ENCODE measurements around the gene TUBA3E.
"Not testable (repeated sequence)": the region's sequence is repeated elsewhere in the genome, so short reads cannot be mapped to it uniquely, and the experiment has no call there.

TUBA3E gene

DNA sequence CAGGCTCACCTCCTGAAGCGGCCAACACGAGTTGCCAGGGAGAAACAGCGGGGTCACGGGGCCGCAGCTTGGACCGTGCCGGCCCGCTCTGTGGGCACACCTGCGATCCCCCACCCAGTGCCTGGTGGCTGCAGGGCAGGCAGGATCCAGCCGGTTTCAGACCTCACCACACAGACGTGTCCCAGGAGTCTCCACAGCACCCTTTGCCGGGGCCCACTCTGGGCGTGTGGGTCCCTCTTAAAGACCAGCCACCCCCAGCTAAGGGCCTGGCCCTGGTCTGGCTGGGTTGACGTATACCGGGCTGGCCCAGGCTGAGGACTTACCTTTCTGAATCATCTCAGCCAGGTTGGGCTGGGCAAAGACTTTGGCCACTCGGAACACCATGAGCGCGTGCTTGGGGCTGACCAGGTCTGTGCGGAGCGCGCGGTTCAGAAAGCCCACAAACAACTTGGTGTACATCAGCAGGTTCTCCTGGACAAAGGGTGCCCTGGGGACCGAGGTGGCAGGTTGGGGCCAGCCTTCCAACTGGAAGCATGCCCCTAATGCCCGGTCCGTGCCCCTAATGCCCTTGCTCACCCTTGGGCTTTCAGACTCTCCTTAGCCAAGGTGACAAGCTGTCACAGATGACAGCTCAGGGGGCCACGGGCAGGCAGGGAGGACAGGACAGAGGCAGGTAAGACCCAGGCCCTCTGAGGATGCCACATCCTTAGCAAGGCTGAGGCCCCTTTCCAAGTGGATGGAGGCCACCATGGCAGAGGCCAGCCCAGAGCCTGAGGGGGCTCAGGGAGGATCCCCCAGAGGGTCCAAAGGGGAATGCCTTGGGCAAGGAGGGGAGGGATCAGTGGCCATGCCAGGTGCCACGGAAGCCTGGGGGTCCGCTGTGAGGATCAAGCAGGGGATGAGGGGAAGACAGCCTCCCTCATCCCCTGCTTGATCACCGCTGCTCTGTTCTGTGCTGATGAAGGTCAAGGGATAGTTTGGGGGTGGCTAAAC, 43.2 kb downstream of the TUBA3E start:
- Histone ChIP-seq H3K4me1 (ENCODE audit: control insufficient read depth in 2 of 2, insufficient read depth in 2 of 2, low read length in 2 of 2) (no peaks in the 10 kb centered on the region), H3K4me3 (ENCODE audit: low read length in 2 of 2) (no peak overlapping the region), H3K9ac (ENCODE audit: low read depth in 1 of 2, low read length in 2 of 2) (no peak overlapping the region), H3K36me3 (ENCODE audit: control insufficient read depth in 2 of 2, insufficient read depth in 2 of 2, low read length in 2 of 2) (peaks cover 6 to 14% of the 10 kb centered on the region in 2 donors), H3K9me3 (ENCODE audit: control insufficient read depth in 2 of 2, low read length in 2 of 2) (no peaks in the 10 kb centered on the region), H3K27ac (ENCODE audit: low read depth in 2 of 2, low read length in 2 of 2) (no peak overlapping the region), H3K27me3 (ENCODE audit: control insufficient read depth in 2 of 2, insufficient read depth in 2 of 2, low read length in 2 of 2) (no peaks in the 10 kb centered on the region)

DNA sequence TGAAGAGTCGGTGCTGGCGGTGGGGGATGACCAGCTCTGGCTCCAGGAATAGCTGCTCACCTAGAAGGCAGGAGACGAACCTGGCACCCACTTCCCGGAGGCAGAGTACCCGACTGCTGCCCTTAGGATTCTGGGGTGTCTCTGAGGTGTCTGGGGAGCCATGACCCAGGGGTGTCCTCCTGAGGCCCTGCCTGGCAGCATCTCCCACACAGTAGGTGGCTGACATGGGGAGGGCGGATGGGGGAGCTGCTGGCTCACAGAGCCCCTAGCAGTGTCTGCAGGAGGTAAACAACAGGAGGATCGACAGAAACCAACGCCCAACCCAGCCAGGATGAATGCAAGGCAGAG, 43.8 kb downstream of the TUBA3E start:
- H3K4me3 ChIP-seq (ENCODE audit: low read length in 2 of 2); H3K4me1 ChIP-seq (ENCODE audit: control insufficient read depth in 2 of 2, insufficient read depth in 2 of 2, low read length in 2 of 2); H3K9ac ChIP-seq (ENCODE audit: low read depth in 1 of 2, low read length in 2 of 2); H3K27ac ChIP-seq (ENCODE audit: low read depth in 2 of 2, low read length in 2 of 2); H3K9me3 ChIP-seq (ENCODE audit: control insufficient read depth in 2 of 2, low read length in 2 of 2); H3K27me3 ChIP-seq (ENCODE audit: control insufficient read depth in 2 of 2, insufficient read depth in 2 of 2, low read length in 2 of 2): not testable (repeated sequence)
- H3K36me3 ChIP-seq (ENCODE audit: control insufficient read depth in 2 of 2, insufficient read depth in 2 of 2, low read length in 2 of 2), result peaks cover 1 to 14% of the 10 kb centered on the region in 2 donors

DNA sequence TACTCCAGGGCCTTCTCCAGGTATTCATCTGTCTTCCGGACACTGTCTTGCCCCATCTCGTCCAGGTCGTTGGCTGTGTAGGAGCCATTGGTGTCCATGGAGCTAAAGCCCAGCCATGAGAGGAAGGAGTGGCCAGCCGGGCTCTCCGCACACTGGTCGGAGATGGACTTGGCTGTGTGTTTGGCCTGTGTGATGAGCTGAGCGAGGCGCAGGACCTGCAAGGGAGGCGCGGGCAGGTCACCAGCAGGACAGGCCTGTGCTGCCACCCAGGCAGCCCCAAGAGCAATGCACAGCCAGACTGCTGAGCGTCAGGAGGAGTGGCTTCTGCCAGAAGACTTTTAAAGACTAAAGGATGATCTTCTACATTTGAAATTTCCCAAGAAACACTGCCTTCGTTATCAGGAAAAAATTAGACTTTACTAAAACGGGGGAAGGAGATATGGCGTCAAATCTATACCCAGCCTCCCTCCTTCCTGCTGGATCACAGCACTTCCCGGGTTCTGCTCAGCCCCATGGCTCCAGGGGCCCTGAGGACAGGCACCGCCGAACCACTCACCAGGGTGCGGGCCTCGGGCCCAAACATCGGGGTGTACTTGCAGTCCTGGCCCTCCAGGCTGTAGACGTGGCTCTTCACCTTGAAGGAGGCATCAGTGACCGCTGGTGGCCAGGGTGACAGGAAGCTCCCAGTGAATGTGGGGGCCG, 44.4 kb downstream of the TUBA3E start:
- H3K4me3 ChIP-seq (ENCODE audit: low read length in 2 of 2), result not testable (repeated sequence)

DNA sequence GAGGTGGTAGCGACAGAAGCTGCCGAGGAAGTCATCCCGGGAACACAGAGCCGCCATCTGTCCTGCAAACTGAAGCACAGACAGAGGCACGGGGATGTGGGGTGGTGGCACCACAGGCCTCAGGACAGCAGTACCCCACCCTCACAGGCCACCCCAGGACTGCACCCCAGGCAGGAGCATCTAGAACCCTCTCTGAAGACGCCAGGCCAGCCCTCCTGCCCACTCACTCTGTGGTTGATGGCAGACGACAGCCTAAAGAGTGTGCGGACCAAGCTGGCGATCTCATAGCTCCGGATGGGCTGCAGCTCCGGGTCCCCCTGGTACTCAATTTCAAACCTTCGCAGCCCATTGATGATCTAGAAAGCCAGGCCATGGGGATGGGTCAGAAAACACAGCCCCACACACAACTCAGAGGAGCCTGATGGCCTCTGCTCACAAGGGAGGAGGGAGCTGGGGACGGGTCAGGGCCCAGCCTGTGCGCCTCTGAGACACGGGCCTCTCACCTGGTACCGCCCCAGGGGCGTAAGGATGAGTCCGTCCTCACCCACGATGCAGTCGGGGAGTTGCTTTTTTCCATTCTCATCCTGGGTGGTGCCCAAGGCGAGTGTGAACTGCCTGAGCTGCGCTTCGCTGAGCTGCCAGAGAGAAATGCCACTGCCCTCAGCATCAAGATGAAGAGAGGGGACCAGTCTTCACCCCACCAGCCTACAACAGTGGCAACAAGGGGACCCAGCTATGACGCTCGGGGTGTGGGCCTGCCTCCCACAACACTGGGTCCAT, 45.2 kb downstream of the TUBA3E start:
- Histone ChIP-seq H3K4me1 (ENCODE audit: control insufficient read depth in 2 of 2, insufficient read depth in 2 of 2, low read length in 2 of 2) (no peaks in the 10 kb centered on the region), H3K9ac (ENCODE audit: low read depth in 1 of 2, low read length in 2 of 2) (no peak overlapping the region), H3K27ac (ENCODE audit: low read depth in 2 of 2, low read length in 2 of 2) (no peak overlapping the region), H3K27me3 (ENCODE audit: control insufficient read depth in 2 of 2, insufficient read depth in 2 of 2, low read length in 2 of 2) (no peaks in the 10 kb centered on the region), H3K36me3 (ENCODE audit: control insufficient read depth in 2 of 2, insufficient read depth in 2 of 2, low read length in 2 of 2) (peaks cover 1 to 14% of the 10 kb centered on the region in 2 donors), H3K4me3 (ENCODE audit: low read length in 2 of 2) (no peak overlapping the region), H3K9me3 (ENCODE audit: control insufficient read depth in 2 of 2, low read length in 2 of 2) (no peaks in the 10 kb centered on the region)

More for the DNA sequence above, 44.4 kb downstream of the TUBA3E start:
- H3K27ac ChIP-seq (ENCODE audit: low read depth in 2 of 2, low read length in 2 of 2); H3K9ac ChIP-seq (ENCODE audit: low read depth in 1 of 2, low read length in 2 of 2); H3K27me3 ChIP-seq (ENCODE audit: control insufficient read depth in 2 of 2, insufficient read depth in 2 of 2, low read length in 2 of 2); H3K4me1 ChIP-seq (ENCODE audit: control insufficient read depth in 2 of 2, insufficient read depth in 2 of 2, low read length in 2 of 2); H3K9me3 ChIP-seq (ENCODE audit: control insufficient read depth in 2 of 2, low read length in 2 of 2): not testable (repeated sequence)
- peaks cover 1 to 14% of the 10 kb centered on the region in 2 donors for H3K36me3 ChIP-seq (ENCODE audit: control insufficient read depth in 2 of 2, insufficient read depth in 2 of 2, low read length in 2 of 2)

DNA sequence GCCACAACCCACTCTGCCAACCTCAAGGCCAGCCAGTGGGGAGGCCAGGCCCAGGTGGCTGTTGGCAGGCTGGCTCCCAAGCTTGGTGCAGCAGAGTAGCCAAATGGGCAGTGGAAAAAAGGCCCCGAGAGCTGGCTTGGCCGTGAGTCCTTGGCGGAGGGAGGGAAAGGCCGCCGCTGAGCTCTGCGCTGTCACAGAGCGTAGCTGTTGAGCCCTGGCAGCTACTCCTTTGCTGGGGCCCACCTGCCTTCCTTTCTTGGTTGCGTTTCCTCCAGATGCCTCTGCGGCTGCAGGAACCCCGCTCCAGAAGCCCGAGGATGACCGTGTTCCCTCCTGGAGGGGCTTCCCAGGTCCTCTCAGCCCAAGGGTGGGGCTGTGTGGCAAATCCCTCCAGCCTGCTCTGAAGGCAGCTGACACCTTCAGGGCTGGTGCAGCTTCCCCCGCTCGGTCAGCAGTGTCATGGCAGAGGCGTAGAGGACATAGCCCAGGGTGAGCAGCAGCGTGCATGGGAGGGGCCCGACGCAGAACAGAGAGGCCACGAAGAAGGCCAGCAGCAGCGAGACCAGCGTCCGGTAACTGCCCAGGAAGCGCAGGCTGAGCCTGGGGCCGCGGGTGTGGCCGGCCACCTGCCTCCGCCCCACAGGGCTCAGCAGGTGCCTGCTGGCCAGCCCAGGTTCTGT, 46.0 kb downstream of the TUBA3E start:
- H3K9ac ChIP-seq (ENCODE audit: low read depth in 1 of 2, low read length in 2 of 2); H3K27ac ChIP-seq (ENCODE audit: low read depth in 2 of 2, low read length in 2 of 2); H3K4me3 ChIP-seq (ENCODE audit: low read length in 2 of 2); H3K9me3 ChIP-seq (ENCODE audit: control insufficient read depth in 2 of 2, low read length in 2 of 2); H3K27me3 ChIP-seq (ENCODE audit: control insufficient read depth in 2 of 2, insufficient read depth in 2 of 2, low read length in 2 of 2); H3K4me1 ChIP-seq (ENCODE audit: control insufficient read depth in 2 of 2, insufficient read depth in 2 of 2, low read length in 2 of 2): not testable (repeated sequence)
- peaks cover 1 to 14% of the 10 kb centered on the region in 2 donors for H3K36me3 ChIP-seq (ENCODE audit: control insufficient read depth in 2 of 2, insufficient read depth in 2 of 2, low read length in 2 of 2)

DNA sequence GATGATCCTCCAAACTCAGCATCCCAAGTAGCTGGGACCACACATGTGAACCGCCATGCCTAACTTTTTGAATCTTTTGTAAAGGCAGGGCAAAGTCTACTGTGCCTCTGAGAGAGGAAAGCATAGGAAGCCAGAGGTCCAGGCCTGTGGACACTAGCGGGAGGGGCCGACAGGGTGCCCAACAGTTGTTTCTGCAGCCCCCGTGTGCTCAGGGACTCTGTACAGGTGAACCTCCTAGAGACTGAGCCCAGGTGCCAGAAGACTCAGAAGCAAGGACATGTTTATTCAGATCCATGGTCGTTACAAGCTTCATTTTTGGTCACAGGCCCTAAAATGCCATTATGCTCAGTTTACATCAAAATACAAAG, 47.1 kb downstream of the TUBA3E start:
- H3K9me3 ChIP-seq (ENCODE audit: control insufficient read depth in 2 of 2, low read length in 2 of 2); H3K4me3 ChIP-seq (ENCODE audit: low read length in 2 of 2); H3K9ac ChIP-seq (ENCODE audit: low read depth in 1 of 2, low read length in 2 of 2); H3K27ac ChIP-seq (ENCODE audit: low read depth in 2 of 2, low read length in 2 of 2); H3K4me1 ChIP-seq (ENCODE audit: control insufficient read depth in 2 of 2, insufficient read depth in 2 of 2, low read length in 2 of 2); H3K27me3 ChIP-seq (ENCODE audit: control insufficient read depth in 2 of 2, insufficient read depth in 2 of 2, low read length in 2 of 2): not testable (repeated sequence)
- H3K36me3 ChIP-seq (ENCODE audit: control insufficient read depth in 2 of 2, insufficient read depth in 2 of 2, low read length in 2 of 2), result peaks cover 0 to 14% of the 10 kb centered on the region in 2 donors

DNA sequence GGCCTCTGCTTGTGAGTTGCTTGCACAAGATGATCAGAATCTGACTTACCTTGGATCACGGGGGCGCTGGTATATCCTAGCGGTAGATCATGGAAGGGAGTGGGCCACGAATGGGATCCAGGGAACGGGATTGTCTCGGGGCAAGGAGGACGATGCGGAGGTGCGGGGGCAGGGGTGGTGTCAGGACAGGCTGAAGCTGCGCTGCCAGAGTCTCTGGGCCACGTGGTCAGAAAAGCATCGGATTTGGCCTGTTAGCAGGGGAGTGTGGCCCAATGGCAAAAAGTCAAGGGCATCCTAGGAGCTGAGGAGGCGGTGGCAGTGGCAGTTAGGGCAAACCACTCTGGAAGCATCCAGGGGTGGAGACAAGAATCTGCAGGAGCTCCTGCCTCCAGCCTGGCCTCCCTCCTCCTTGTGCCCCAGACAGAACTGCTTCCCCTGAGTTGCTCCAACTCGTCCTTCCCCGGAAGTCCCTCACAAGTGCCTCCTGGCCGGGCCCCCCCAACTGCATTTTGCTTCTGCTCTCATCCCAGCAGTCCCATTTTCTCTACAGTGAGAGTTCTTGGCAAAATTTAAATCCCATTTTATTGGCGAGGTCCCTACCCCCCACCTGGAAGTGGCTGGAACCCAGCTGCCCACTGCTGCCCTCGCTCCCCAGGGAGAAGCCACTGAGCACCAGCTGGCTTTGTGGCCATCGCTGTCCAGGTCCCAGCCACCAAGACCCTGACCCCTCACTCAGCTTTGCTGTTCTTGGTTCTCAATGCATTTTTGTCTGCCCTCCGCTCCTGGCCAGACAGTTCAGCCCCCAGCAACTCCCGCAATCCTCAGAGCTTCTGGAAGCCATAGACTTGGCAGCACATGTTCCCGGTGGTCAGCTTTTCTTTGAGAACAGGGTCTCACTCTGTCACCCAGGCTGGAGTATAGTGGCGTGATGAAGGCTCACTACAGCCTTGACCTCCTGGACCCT, 47.8 kb downstream of the TUBA3E start:
- no peak overlapping the region for H3K9ac ChIP-seq (ENCODE audit: low read depth in 1 of 2, low read length in 2 of 2)
- H3K4me1 ChIP-seq (ENCODE audit: control insufficient read depth in 2 of 2, insufficient read depth in 2 of 2, low read length in 2 of 2), result no peaks in the 10 kb centered on the region
- peaks cover 0 to 14% of the 10 kb centered on the region in 2 donors for H3K36me3 ChIP-seq (ENCODE audit: control insufficient read depth in 2 of 2, insufficient read depth in 2 of 2, low read length in 2 of 2)
- H3K27me3 ChIP-seq (ENCODE audit: control insufficient read depth in 2 of 2, insufficient read depth in 2 of 2, low read length in 2 of 2), result no peaks in the 10 kb centered on the region
- no peaks in the 10 kb centered on the region for H3K9me3 ChIP-seq (ENCODE audit: control insufficient read depth in 2 of 2, low read length in 2 of 2)
- no peak overlapping the region for H3K4me3 ChIP-seq (ENCODE audit: low read length in 2 of 2)
- H3K27ac ChIP-seq (ENCODE audit: low read depth in 2 of 2, low read length in 2 of 2), result no peak overlapping the region

DNA sequence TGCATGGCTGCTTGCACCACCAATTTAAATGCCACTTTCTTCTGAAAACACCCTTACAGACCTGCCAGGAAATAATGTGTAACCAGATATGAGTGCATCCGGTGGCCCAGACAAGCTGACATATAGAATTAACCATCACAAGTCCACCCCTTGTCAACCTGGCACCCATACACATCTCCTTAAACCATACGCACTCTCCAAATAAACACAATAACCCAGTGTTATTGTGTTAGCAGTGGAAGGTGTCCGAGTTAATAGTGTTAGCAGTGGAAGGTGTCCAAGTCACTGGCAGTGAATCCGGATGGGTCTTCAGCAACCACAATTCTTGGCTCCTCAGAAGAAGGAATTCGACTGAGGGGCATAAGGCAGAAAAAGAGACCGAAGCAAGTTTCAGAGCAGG, 49.7 kb downstream of the TUBA3E start:
- not testable (repeated sequence) for H3K27ac ChIP-seq (ENCODE audit: low read depth in 2 of 2, low read length in 2 of 2); H3K9me3 ChIP-seq (ENCODE audit: control insufficient read depth in 2 of 2, low read length in 2 of 2); H3K36me3 ChIP-seq (ENCODE audit: control insufficient read depth in 2 of 2, insufficient read depth in 2 of 2, low read length in 2 of 2); H3K4me3 ChIP-seq (ENCODE audit: low read length in 2 of 2); H3K4me1 ChIP-seq (ENCODE audit: control insufficient read depth in 2 of 2, insufficient read depth in 2 of 2, low read length in 2 of 2); H3K27me3 ChIP-seq (ENCODE audit: control insufficient read depth in 2 of 2, insufficient read depth in 2 of 2, low read length in 2 of 2); H3K9ac ChIP-seq (ENCODE audit: low read depth in 1 of 2, low read length in 2 of 2)

DNA sequence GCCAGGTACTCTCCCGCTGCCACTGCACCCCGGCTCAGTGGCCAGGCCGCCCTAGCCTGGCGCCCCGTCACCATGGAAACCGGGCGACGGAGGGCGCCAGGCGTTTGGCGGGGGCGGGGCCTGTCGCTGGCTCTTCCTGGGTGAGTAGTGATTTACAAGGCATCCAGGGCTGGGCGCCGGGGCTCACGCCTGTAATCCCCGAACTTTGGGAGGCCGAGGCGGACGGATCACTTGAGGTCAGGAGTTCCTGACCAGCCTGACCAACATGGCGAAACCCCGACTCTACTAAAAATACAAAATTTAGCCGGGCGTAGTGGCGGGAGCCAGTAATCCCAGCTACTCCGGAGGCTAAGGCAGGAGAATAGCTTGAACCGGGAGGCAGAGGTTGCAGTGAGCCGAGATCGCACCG, 53.2 kb downstream of the TUBA3E start, which contains the start of gene CCDC74B:
TSS of gene CCDC74B (minus strand) at position 107 of the 409 bp plus-strand sequence. CDS start 116 bp downstream, outside the sequence.
- H3K36me3 ChIP-seq (ENCODE audit: control insufficient read depth in 2 of 2, insufficient read depth in 2 of 2, low read length in 2 of 2); H3K9ac ChIP-seq (ENCODE audit: low read depth in 1 of 2, low read length in 2 of 2); H3K27me3 ChIP-seq (ENCODE audit: control insufficient read depth in 2 of 2, insufficient read depth in 2 of 2, low read length in 2 of 2); H3K9me3 ChIP-seq (ENCODE audit: control insufficient read depth in 2 of 2, low read length in 2 of 2); H3K27ac ChIP-seq (ENCODE audit: low read depth in 2 of 2, low read length in 2 of 2); H3K4me1 ChIP-seq (ENCODE audit: control insufficient read depth in 2 of 2, insufficient read depth in 2 of 2, low read length in 2 of 2): not testable (repeated sequence)
- peak within 1 kb of the TSS in 1 of 2 donors; percentile 20 for H3K4me3 ChIP-seq (ENCODE audit: low read length in 2 of 2)
